Measurements from ENCODE around the gene ARHGAP27.
A peak's percentile ranks its signal among the peaks of the same experiment; 100 is the strongest.
"Not testable (repeated sequence)": the region's sequence is repeated elsewhere in the genome, so short reads cannot be mapped to it uniquely, and the experiment has no call there.

ARHGAP27 gene

GRCh38 chr17:45357364-45357997, 75.2 kb downstream of the ARHGAP27 start:
- DNase-seq (ENCODE audit: low spot score), result no peak

GRCh38 chr17:45355087-45355486, 77.6 kb downstream of the ARHGAP27 start:
- DNase-seq (ENCODE audit: low spot score), result no peak

- DNase-seq (ENCODE audit: low spot score), result no peak
These were observed 79.6 kb downstream of the ARHGAP27 start for GRCh38 chr17:45353043-45353442.

GRCh38 chr17:45351831-45352230, 80.8 kb downstream of the ARHGAP27 start:
- DNase-seq (ENCODE audit: low spot score), result no peak

GRCh38 chr17:45347444-45347843, 85.2 kb downstream of the ARHGAP27 start:
- no peak for DNase-seq (ENCODE audit: low spot score)

GRCh38 chr17:45346216-45347015, 86.3 kb downstream of the ARHGAP27 start:
- peak; percentile 18 for DNase-seq (ENCODE audit: low spot score)

- peak; percentile 69 for DNase-seq (ENCODE audit: low spot score)
These were observed 87.0 kb downstream of the ARHGAP27 start for GRCh38 chr17:45345554-45346215.

- no peak for DNase-seq (ENCODE audit: low spot score)
These were observed 87.5 kb downstream of the ARHGAP27 start for GRCh38 chr17:45345246-45345553.

- DNase-seq (ENCODE audit: low spot score), result not testable (repeated sequence)
These were observed 88.6 kb downstream of the ARHGAP27 start for GRCh38 chr17:45343967-45344664.
